GM18520 (cell line): ENCODE measurements around the gene TAC3.

Experiments
- ATAC-seq: cut with Tn5 transposase; IDR thresholded peaks from one replicate; pipeline ENCODE4 v1.9.1; 2021; ENCODE audit not compliant: unreplicated experiment

Gene TAC3

GRCh38 chr12:57005980-57006808, 10.1 kb downstream of the TAC3 start, which contains the start of gene ZBTB39:
Gene ZBTB39, minus strand, starts transcription at chr12:57006546. Its CDS starts 1,629 bp downstream, at chr12:57004917.
- peak; percentile 51 for ATAC-seq

DNA sequence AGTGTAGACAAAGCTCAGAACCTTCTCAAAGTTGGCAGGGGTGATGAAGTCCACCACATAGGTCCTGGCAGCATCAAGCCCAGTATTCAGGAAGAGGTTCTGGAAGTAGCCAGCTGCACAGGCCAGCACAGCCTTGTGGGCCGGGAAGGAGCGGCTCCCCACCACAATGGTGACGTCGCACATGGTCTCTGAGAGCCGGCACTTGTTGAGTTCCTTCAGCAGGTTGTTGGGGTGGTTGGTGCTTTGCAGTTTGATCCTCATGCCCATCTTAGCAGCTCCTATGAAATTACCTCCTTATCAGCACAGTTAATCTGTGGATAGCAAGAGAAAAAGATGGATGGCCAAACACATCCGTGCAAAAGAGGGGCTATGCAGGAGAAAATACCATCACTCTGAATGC, 11.7 kb downstream of the TAC3 start:
- no peak for ATAC-seq

DNA sequence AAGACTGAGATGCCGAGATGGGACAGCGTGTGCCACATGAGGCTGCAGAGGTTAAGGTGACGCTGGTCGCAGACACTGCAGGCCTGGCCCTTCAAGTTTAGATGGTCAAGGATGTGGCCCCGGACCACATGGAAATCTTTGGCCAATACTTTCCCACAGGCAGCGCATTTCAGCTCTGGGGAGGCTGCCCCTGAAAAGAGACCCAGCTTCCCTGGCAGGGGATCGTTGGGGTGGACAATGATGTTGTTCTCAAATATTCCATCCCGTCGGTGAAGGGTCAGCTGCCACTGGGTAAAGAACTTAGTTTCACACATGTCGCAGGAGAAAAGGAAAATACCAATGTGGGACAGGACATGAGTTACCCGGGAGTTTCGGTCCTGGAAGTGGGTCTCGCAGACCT, 12.9 kb downstream of the TAC3 start:
- no peak for ATAC-seq

- ATAC-seq = no peak
Measured at GRCh38 chr12:57001448-57001906, 14.9 kb downstream of the TAC3 start.

DNA sequence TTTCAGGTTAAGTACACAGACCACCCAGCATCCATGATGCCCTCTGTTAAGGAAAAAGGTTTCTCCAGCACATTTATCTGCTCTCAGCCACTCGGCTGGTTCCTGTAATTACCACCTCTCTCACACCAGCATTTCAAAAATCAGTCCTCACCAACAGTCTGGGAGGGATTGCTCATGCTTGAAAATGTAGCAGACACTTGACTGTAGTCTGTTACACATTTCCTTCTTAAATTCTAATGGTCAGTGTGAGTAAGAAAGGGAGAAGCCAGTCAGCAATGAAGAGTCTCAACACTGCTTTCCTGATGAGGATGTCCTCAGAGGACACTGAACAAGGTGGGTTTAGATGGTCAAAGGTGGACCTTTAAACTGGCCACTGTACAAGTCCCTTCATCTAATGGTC, 15.9 kb downstream of the TAC3 start:
- ATAC-seq = no peak

DNA sequence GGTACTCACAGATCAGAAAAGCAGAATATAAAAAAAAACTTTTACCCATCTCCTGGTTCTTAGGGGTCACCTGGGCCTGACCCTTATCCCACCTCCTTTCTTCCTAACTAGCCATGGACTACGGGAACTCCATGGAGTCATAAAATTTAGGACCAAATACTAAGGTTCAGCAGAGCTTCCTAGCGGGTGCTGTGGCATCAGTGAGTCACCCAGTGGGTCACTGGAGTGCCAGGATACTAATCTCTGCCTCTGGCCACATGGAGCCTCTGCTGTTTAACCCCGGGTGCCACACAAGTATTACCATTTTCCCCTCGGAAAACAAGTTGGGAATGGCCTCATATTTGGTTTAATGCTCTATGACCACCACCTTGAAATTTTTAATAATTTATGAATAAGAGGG, 16.9 kb downstream of the TAC3 start:
- ATAC-seq = no peak

DNA sequence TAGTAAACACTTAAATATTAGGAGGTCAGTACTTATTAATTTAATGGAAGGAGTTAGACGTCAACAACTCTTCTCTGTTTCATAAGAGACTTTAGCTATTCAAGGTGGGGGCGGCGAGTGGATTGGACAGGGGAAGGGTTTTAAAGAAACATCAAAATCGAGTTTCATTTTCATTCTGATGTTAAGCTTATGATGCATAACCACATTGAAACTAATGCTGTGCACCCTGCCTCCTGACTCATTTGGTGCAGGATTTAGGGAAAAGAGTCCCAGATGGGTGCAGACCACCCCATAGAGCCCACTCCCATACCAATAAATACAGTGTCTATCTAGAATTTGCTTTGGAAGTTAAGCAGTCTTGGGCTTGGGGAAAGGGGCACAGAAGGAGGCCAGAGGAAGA, 17.3 kb downstream of the TAC3 start:
- ATAC-seq = no peak

DNA sequence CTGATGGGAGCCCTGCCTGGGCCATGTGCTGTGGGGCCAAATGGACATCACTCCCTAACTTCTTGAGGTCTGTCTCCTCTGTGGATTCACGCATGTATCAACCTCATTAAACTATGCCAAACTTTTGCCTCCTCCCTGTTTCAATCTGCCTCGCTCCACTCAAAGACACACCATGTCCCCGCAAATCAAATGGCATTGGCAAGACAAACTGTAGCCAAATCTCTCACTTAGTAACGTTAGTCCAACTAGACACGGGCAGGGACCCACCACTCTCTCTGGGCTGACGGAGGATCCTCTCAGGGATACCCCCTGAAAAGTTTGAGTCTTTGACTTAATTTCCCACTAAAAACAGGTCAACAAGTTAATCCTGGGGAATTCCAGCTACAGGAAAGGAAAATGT, 18.0 kb downstream of the TAC3 start:
- ATAC-seq = no peak

DNA sequence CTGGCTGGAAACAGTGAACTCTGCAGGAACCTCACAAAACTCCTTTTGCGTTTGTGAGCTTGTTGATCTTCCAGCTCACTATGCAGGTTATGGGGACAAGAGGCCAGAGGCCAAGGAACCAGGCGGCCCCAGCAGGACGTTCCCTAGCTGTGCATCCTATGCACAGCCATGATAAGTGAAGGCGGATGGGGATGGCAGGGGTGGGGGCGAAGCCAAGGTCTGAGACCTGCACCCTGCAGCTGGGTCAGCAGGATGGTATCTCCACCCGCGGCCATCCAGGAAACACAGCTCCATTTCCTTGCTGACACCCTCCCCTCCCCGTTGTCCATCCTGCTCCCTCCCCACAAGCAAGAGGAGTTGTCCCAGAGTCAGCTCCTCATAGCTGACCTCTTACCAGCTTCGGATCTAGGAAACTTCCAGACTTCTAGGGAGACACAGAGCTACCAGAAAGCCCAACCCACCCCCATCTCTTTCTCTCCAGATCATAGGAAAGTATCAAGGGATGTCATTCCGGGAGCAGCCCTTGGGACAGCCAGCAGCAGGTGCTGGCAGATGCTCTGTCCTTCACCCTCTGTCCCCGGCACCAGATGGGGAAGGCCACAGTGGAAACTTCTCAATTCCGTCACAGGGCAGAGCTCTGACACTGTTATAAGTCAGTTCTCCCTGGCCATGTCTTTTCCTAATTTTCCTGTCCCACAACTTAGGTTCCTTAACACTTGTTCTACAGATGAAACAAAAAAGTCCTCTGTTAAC, 19.4 kb downstream of the TAC3 start:
- no peak for ATAC-seq

- ATAC-seq = no peak
Measured at GRCh38 chr12:56995930-56996496, 20.3 kb downstream of the TAC3 start.

- no peak for ATAC-seq
Measured at GRCh38 chr12:56995201-56995929, 21.0 kb downstream of the TAC3 start.

DNA sequence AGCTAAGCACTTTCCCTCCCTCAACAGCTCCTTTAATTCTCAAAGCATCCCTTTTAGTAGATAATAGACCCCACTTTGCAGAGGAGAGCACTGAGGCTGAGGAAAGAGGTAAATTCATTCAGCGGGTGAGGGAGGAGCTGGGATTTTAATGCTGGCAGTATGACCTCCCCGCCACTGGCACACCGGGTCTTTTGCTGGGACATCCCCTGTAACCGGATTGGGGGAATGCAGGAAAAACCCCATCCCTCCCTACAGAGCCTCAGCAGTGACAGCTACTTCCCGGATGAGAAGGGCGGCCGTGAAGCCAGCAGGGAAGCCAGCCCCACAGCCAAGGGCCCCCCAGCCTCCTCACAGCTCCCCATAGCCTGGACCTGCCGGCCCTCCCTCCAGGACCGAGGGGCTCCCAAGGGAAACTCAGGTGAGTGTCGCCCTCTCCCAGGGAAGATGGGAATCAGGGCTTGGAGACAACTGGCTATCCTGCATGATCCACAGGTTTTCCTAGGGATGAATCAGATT, 22.0 kb downstream of the TAC3 start:
- no peak for ATAC-seq

DNA sequence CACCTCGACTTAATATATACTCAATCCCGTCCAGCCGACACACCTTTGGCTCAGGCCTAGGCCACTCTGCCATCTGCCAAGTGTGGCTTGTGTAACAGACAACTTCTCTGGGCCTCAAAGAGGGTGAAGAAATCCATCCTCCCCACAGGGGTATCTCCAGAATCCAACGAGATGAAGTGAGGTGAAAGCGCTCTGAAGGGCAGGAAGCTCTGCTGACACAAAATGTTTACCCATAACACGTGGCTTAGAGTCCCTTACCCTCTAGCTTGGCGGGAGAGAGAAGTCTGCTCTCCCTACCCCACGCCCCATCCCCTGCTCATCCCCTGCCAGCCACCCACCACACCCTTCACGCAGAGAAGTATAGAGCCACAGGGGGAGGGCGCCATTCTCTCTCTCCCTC, 23.0 kb downstream of the TAC3 start:
- no peak for ATAC-seq

DNA sequence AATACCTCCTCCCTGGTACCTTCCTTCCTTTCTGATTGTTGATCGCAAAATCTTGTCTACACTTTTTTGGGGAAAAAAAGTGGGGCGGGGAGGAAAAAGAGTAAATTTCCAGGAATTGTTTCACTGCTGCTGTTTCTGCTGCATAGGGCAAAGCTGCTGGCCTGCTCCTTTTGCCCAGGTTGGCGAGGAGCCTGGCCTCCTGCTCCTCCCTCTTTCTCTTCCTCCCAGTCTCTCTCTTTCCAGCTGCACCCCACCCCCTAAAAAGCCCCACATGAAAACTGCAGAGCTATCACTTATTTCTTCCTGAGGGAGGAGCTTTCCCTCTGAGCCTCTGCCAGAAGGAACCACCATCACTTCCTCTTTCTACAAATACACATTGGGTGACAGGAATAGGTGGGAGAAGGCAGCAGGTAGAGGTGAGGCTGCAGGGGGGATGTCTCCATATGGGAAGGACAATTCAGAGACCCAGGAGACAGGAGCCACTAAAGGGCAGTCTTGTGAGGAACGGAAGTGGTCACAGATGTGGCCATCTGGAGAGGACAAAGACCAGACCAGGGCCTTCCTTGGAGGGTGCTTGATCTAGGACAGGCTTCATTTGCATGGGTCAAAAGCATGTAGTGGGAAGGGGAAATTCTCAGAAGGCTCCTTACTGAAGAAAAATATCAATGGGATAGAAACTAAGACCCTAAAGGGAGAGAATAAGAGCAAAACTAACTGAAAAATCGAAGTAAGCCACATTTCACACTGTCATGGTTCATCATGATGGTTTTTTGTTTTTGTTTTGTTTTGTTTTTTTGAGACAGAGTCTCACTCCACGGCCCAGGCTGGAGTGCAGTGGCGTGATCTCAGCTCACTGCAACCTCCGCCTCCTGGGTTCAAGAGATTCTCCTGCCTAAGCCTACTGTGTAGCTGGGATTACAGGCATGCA, 24.7 kb downstream of the TAC3 start:
- ATAC-seq = no peak

DNA sequence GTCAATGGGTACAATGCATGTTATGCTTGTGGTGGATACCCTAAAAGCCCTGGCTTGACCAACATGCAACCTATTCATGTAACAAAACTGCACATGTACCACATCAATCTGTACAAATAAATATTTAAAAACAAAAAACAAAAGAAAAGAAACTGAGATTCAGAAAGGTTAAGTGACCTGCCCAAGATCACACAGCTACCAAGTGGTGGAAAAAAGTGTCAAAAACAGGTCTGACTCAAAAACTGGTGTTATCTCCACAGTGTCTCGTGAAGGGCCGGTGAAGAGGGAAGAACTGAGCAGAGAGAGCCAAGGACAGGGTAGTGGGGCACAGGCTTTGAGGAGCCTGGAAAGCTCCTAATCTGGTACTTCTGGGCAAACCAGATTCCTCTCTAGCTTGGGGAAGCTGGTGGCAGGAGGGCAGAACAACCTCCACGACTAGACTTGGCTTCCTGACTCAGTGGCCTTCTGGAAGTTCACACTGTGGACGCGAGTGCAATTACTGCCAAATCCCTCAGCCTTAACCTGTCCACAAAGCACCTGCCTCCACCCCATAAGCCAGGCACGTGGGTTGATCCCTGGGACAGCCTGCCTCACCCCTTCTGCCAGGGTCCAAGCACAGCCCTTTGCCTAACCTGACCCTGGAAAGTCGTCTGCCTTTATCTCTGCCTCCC, 25.5 kb downstream of the TAC3 start:
- ATAC-seq = no peak

- no peak for ATAC-seq
Measured at GRCh38 chr12:56989861-56990610, 26.3 kb downstream of the TAC3 start.

DNA sequence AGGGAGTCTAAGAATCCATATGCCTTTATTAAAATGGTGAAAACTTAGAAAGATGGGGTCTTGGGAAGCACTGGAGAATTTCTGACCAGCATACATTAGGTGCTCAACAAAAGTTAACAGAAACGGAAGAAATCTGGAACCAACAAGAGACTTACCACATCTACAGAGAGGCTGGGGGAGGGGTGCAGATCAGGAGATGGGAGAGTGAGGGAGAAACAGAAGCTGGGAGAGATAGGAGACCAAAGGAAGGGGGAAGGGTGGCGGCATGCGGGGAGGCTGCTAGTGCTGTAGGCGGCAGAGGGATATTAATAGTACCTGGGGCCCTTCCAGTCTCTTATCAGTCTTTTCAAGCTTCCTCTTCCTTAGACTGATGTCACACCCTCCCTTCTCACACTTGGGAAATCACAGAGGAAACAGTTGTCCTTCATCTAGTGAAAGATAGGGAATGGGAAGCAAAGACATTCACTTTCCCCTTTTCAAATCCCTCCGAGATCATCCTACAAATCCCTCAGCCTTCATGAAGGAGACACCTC, 28.1 kb downstream of the TAC3 start:
- no peak for ATAC-seq

GRCh38 chr12:56987551-56988053, 28.7 kb downstream of the TAC3 start:
- ATAC-seq = no peak
